Keratinocyte (primary cell): ENCODE results near the gene LIMA1. TPM values are rescaled to one million over a fixed set of nuclear protein-coding genes. Genes with fewer than 3 reads are reported as not detected.

Source experiments
- DNase-seq: peaks from one replicate; pipeline ENCODE4 v3.0.0-alpha.2; 2011; ENCODE audit warnings: low read depth, missing footprints, low spot score
- FAIRE-seq: peaks from 2 replicates; lab custom pipeline; 2011; peaks lifted over from hg19 to GRCh38; lab: Jason Lieb, UNC
- H2AFZ ChIP-seq: 2 replicates; pipeline ENCODE4 v1.6.0; 2012; ENCODE audit warnings: low read length, control low read depth, inconsistent platforms; ENCODE audit not compliant: control insufficient read depth
- H3K27ac ChIP-seq: 2 replicates; pipeline ENCODE4 v1.5.1; 2011; ENCODE audit warnings: low read length; ENCODE audit not compliant: control insufficient read depth, insufficient read depth
- H3K27me3 ChIP-seq: 3 replicates; pipeline ENCODE4 v1.6.0; 2011; ENCODE audit warnings: low read length; ENCODE audit not compliant: control insufficient read depth, insufficient read depth; ENCODE audit errors: extremely low read depth
- H3K36me3 ChIP-seq, 2 experiments: 2 replicates in 1 of 2; 3 replicates in 1 of 2; pipeline ENCODE4 v1.5.1; 2011; ENCODE audit warnings: low read length in 2 of 2, mild to moderate bottlenecking in 1 of 2; ENCODE audit not compliant: control insufficient read depth in 2 of 2, insufficient read depth in 2 of 2; ENCODE audit errors: extremely low read depth in 1 of 2
- H3K4me1 ChIP-seq: 3 replicates; pipeline ENCODE4 v1.5.1; 2011; ENCODE audit warnings: low read length; ENCODE audit not compliant: control insufficient read depth, insufficient read depth; ENCODE audit errors: extremely low read depth
- H3K4me2 ChIP-seq: 3 replicates; pipeline ENCODE4 v1.6.0; 2011; ENCODE audit warnings: low read depth, low read length; ENCODE audit not compliant: control insufficient read depth, insufficient read depth; ENCODE audit errors: extremely low read depth
- H3K4me3 ChIP-seq, 3 experiments: fragments of 200-600 bp in 1 of 3; sonication (generic) in 1 of 3; 2 replicates in 2 of 3; 3 replicates in 1 of 3; pipeline ENCODE4 v1.5.1; 2011 to 2016; ENCODE audit warnings: low read length in 3 of 3, mild to moderate bottlenecking in 3 of 3, control low read depth in 2 of 3, inconsistent platforms in 1 of 3, low read depth in 1 of 3, mixed read lengths in 1 of 3, mixed run types in 1 of 3, moderate library complexity in 1 of 3; ENCODE audit not compliant: control insufficient read depth in 2 of 3, insufficient read depth in 2 of 3; ENCODE audit errors: extremely low read depth in 1 of 3
- H3K79me2 ChIP-seq: 2 replicates; pipeline ENCODE4 v1.6.0; 2012; ENCODE audit warnings: low read length; ENCODE audit not compliant: control insufficient read depth, insufficient read depth
- H3K9ac ChIP-seq: 3 replicates; pipeline ENCODE4 v1.6.0; 2011; ENCODE audit warnings: low read length; ENCODE audit not compliant: control insufficient read depth, insufficient read depth; ENCODE audit errors: extremely low read depth
- H3K9me1 ChIP-seq: 3 replicates; pipeline ENCODE4 v1.6.0; 2011; ENCODE audit warnings: low read length; ENCODE audit not compliant: control insufficient read depth, insufficient read depth; ENCODE audit errors: extremely low read depth
- H3K9me3 ChIP-seq: 2 replicates; pipeline ENCODE4 v1.5.1; 2012; ENCODE audit warnings: low read depth, low read length; ENCODE audit not compliant: control insufficient read depth
- H4K20me1 ChIP-seq: 3 replicates; pipeline ENCODE4 v1.6.0; 2011; ENCODE audit warnings: low read length; ENCODE audit not compliant: control insufficient read depth, insufficient read depth; ENCODE audit errors: extremely low read depth
- CTCF ChIP-seq, 3 experiments: IDR thresholded peaks in 1 of 3; conservative IDR thresholded peaks in 1 of 3; optimal IDR thresholded peaks in 1 of 3; 2 replicates in 2 of 3; 3 replicates in 1 of 3; pipeline versions ENCODE3 to v1.5.1; 2011; ENCODE audit warnings: low read length in 3 of 3, mild to moderate bottlenecking in 3 of 3, moderate library complexity in 2 of 3, control low read depth in 1 of 3, inconsistent platforms in 1 of 3; ENCODE audit not compliant: insufficient read depth in 2 of 3; ENCODE audit errors: extremely low read depth in 1 of 3
- EZH2 ChIP-seq: IDR thresholded peaks from one replicate; pipeline ENCODE4 v1.6.1; 2012; ENCODE audit warnings: inconsistent platforms, mild to moderate bottlenecking, low read length, moderate library complexity
- dilution Hi-C: fragments of 300-500 bp; cut with MboI; formaldehyde crosslinking; loops from one replicate; pipeline ENCODE4 v1.7.0; 2020; ENCODE audit warnings: low sequenced_read_pairs; ENCODE audit not compliant: extremely low pct_ligation_motif_present
- polyA plus RNA-seq, 5 experiments: library from polyadenylated mRNA; depleted of rRNA in 3 of 5; stranded (reverse) in 3 of 5; stranded (forward) in 1 of 5; unstranded in 1 of 5; fragments of >200 nt; gene quantifications; 1 replicate in 1 of 5; 2 replicates in 3 of 5; 3 replicates in 1 of 5; pipeline versions ENCODE4 v1.2.1 to v1.2.3, GENCODE V29; 2011 to 2012; ENCODE audit warnings: missing spikeins in 2 of 5, low read depth in 1 of 5, low replicate concordance in 1 of 5

LIMA1 gene
- polyA plus RNA-seq, 1 donor (not counting 4 experiments of a cell fraction or from before 2014, with no cell fraction given), result 510 TPM

- FAIRE-seq (no peak), DNase-seq (no peak)
- no peaks in the 10 kb centered on the region for H4K20me1 ChIP-seq
- dilution Hi-C loops, result no loop called here
- H3K27me3 ChIP-seq, result no peaks in the 10 kb centered on the region
- H3K4me3 ChIP-seq, result no peak overlapping the region
- H2AFZ ChIP-seq, result no peak overlapping the region
- peaks cover 46% of the 10 kb centered on the region for H3K79me2 ChIP-seq
- H3K27ac ChIP-seq, result no peak overlapping the region
- no peak overlapping the region for H3K9ac ChIP-seq
- H3K9me3 ChIP-seq, result no peaks in the 10 kb centered on the region
- H3K36me3 ChIP-seq, result peaks cover 34 to 42% of the 10 kb centered on the region in 2 experiments
- H3K9me1 ChIP-seq, result peaks cover 7% of the 10 kb centered on the region
- TF ChIP-seq EZH2 (no peak), CTCF (optimal IDR thresholded peaks at IDR 0.05 in 1 of 3, IDR thresholded peaks at IDR 0.05 in 1 of 3, conservative IDR thresholded peaks at IDR 0.05 in 1 of 3; ENCODE audit: extremely low read depth in 1 of 3, insufficient read depth in 2 of 3, low read length in 3 of 3) (no peak)
- peaks cover 43% of the 10 kb centered on the region for H3K4me1 ChIP-seq
- no peak overlapping the region for H3K4me2 ChIP-seq
Observed at GRCh38 chr12:50190859-50191258, 92.5 kb downstream of the LIMA1 start.

DNA sequence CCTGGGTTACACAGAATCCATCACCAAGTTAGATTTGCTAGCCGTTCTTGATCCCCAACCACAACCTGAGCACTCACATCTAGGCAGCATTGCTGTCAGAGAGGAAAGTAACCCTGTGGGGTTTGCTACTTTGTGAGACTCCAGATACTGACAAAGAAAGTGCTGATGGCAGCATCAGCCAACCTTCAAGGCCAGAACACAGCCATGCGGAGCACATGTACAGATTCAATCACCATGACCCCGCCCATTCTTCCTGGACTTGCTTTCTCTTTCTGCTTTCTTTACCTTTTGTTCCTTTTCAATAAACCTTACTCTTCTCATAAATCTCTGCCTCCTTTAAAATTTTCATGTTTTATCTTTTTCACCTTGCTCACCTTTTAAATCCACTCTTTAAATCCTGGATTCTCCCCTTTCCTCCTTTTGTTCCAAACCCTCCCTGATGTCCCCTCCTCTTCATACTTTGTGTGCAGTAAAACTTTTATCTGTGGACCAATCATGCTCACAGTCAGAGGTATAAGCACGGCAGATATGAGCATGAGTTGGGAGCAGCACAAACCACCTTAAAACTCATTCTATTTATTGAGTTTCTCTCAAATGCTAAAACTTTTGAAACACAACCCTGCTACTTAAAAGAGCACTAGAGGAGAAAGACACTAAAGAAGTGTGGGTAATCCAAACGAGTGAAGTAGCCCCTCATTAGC lies 94.3 kb downstream of the LIMA1 start:
- no peak for FAIRE-seq
- H3K79me2 ChIP-seq, result peaks cover 47% of the 10 kb centered on the region
- peak overlapping the region in 1 of 3 experiments; percentile 11 for H3K4me3 ChIP-seq
- no peaks in the 10 kb centered on the region for H4K20me1 ChIP-seq
- peak overlapping the region; percentile 45 for H3K9ac ChIP-seq
- H3K9me1 ChIP-seq, result peaks cover 7% of the 10 kb centered on the region
- no peaks in the 10 kb centered on the region for H3K27me3 ChIP-seq
- peak overlapping the region; percentile 61 for H3K27ac ChIP-seq
- H3K4me1 ChIP-seq, result peaks cover 51% of the 10 kb centered on the region
- dilution Hi-C loops, result no loop called here
- no peak overlapping the region for H2AFZ ChIP-seq
- peaks cover 34 to 53% of the 10 kb centered on the region in 2 experiments for H3K36me3 ChIP-seq
- peak overlapping the region; percentile 51 for H3K4me2 ChIP-seq
- no peaks in the 10 kb centered on the region for H3K9me3 ChIP-seq
- no peak for DNase-seq
- TF ChIP-seq CTCF (optimal IDR thresholded peaks at IDR 0.05 in 1 of 3, IDR thresholded peaks at IDR 0.05 in 1 of 3, conservative IDR thresholded peaks at IDR 0.05 in 1 of 3; ENCODE audit: extremely low read depth in 1 of 3, insufficient read depth in 2 of 3, low read length in 3 of 3) (no peak), EZH2 (no peak)
